PC-3 (cell line): Measurements from ENCODE around the gene FAM50B. TPM values are rescaled to one million over a fixed set of nuclear protein-coding genes. Genes with fewer than 3 reads are reported as not detected.

ENCODE experiments used
- ATAC-seq: fragments of 200-7000 bp; cut with Tn5 transposase; 2 replicates; pipeline ENCODE4 v1.9.1; 2020; ENCODE audit warnings: mild to moderate bottlenecking, moderate library complexity
- BruUV-seq: library from RNA; stranded (reverse); fragments of 400-500 nt; replicated peaks from 2 replicates; lab custom pipeline; 2021; lab: Mats Ljungman, UMichigan
- CTCF ChIA-PET: fragments of 300-600 bp; sonication (Branson Sonifier 250); formaldehyde crosslinking; loops from one replicate; lab custom pipeline; 2022; ENCODE audit warnings: antibody characterized with exemption; lab: Charles Lee
- POLR2A ChIA-PET: fragments of 300-600 bp; sonication (Branson Sonifier 250); formaldehyde crosslinking; loops from one replicate; lab custom pipeline; 2022; ENCODE audit warnings: antibody characterized with exemption; ENCODE audit not compliant: unreplicated experiment; lab: Charles Lee
- DNase-seq: peaks from one replicate; pipeline ENCODE4 v3.0.0-alpha.2; 2015
- H2AFZ ChIP-seq: fragments of 300-600 bp; sonication (generic); 2 replicates; pipeline ENCODE4 v1.6.0; 2016; ENCODE audit warnings: antibody characterized with exemption, low read length
- H3F3A ChIP-seq: fragments of 300-600 bp; sonication (generic); one replicate; pipeline ENCODE4 v1.6.0; 2017; ENCODE audit warnings: antibody characterized with exemption, low read length, control low read depth, mild to moderate bottlenecking; ENCODE audit not compliant: unreplicated experiment
- H3K27ac ChIP-seq: fragments of 300-600 bp; sonication (generic); 2 replicates; pipeline ENCODE4 v1.5.1; 2016; ENCODE audit warnings: mild to moderate bottlenecking, low read length
- H3K27me3 ChIP-seq: fragments of 300-600 bp; sonication (generic); 2 replicates; pipeline ENCODE4 v1.6.1; 2016; ENCODE audit warnings: low read length, mixed read lengths
- H3K36me3 ChIP-seq: fragments of 300-600 bp; sonication (generic); 2 replicates; pipeline ENCODE4 v1.6.1; 2016; ENCODE audit warnings: low read depth, mixed run types, low read length, mixed read lengths
- H3K4me1 ChIP-seq: fragments of 300-600 bp; sonication (generic); 2 replicates; pipeline ENCODE4 v1.5.1; 2016; ENCODE audit warnings: low read length; ENCODE audit not compliant: insufficient read depth
- H3K4me2 ChIP-seq: fragments of 300-600 bp; sonication (generic); 2 replicates; pipeline ENCODE4 v1.6.0; 2016; ENCODE audit warnings: low read length
- H3K4me3 ChIP-seq: fragments of 300-600 bp; sonication (generic); 2 replicates; pipeline ENCODE4 v1.5.1; 2016; ENCODE audit warnings: mild to moderate bottlenecking, low read length, mixed read lengths
- H3K79me2 ChIP-seq: fragments of 300-600 bp; sonication (generic); 2 replicates; pipeline ENCODE4 v1.6.1; 2017; ENCODE audit warnings: low read length, mixed read lengths
- H3K9ac ChIP-seq: fragments of 300-600 bp; sonication (generic); 2 replicates; pipeline ENCODE4 v1.6.0; 2016; ENCODE audit warnings: mild to moderate bottlenecking, low read length
- H3K9me2 ChIP-seq: fragments of 300-600 bp; sonication (generic); replicated peaks from 2 replicates; pipeline ENCODE4 v1.6.1; 2016; ENCODE audit warnings: mixed run types, low read length, mixed read lengths
- H3K9me3 ChIP-seq: fragments of 300-600 bp; sonication (generic); 2 replicates; pipeline ENCODE4 v1.6.1; 2016; ENCODE audit warnings: low read length, mixed read lengths
- H4K20me1 ChIP-seq: fragments of 300-600 bp; sonication (generic); 2 replicates; pipeline ENCODE4 v1.6.1; 2016; ENCODE audit warnings: low read length, mixed read lengths
- EZH2 ChIP-seq: fragments of 300-600 bp; sonication (generic); IDR thresholded peaks from one replicate; pipeline ENCODE4 v1.6.1; 2017; ENCODE audit warnings: antibody characterized with exemption, mild to moderate bottlenecking, low read length; ENCODE audit not compliant: unreplicated experiment
- EZH2phosphoT487 ChIP-seq: fragments of 300-600 bp; sonication (generic); IDR thresholded peaks from 2 replicates; pipeline ENCODE4 v1.6.1; 2018; ENCODE audit warnings: mild to moderate bottlenecking, antibody characterized with exemption, low read length, borderline replicate concordance
- intact Hi-C: fragments of 100-400 bp; cut with micrococcal nuclease; formaldehyde crosslinking; loops from 2 replicates; pipeline ENCODE4 v1.9.0; 2023
- total RNA-seq: library from RNA; depleted of rRNA; stranded (reverse); fragments of >200 nt; gene quantifications from 2 replicates; pipeline ENCODE4 v1.2.3, GENCODE V29; 2014
- TF ChIP-seq, protein P1 (sequence below): fragments of 300-600 bp; sonication (generic); conservative IDR thresholded peaks from 2 replicates; pipeline ENCODE4 v1.5.1; 2017; ENCODE audit warnings: antibody characterized with exemption, low read depth, mild to moderate bottlenecking, low read length

FAM50B gene
- total RNA-seq, 1 experiment from 2014 or later: 8.3 TPM

- POLR2A ChIA-PET: interaction anchor here (0.6 to 0.7 kb wide), 3 partner anchors 90 to 173 kb away, joined by 4 to 23 read pairs (median 7); no protein-coding TSS in a partner anchor
- H3K4me1 ChIP-seq: peaks cover 26% of the 10 kb centered on the region
- no peaks in the 10 kb centered on the region for H3K9me2 ChIP-seq
- H3K79me2 ChIP-seq: no peaks in the 10 kb centered on the region
- no peak for ATAC-seq
- H2AFZ ChIP-seq: peak overlapping the region; percentile 80
- H3K27ac ChIP-seq: no peak overlapping the region
- H3K27me3 ChIP-seq: no peaks in the 10 kb centered on the region
- peak overlapping the region; percentile 61 for H3K4me3 ChIP-seq
- no peaks in the 10 kb centered on the region for H3K36me3 ChIP-seq
- peak overlapping the region; percentile 72 for H3K4me2 ChIP-seq
- H4K20me1 ChIP-seq: no peaks in the 10 kb centered on the region
- intact Hi-C loops: loop anchor here (2.0 kb wide), 2 partner anchors 40 to 100 kb away; no protein-coding TSS in a partner anchor
- no peak for TF ChIP-seq EZH2
- TF ChIP-seq EZH2phosphoT487: no peak
- CTCF ChIA-PET: interaction anchor here (0.5 to 1.8 kb wide), 20 partner anchors 16 to 781 kb away, joined by 3 to 18 read pairs (median 5); no protein-coding TSS in a partner anchor
- no peaks in the 10 kb centered on the region for H3F3A ChIP-seq
- DNase-seq: no peak
- H3K9me3 ChIP-seq: no peaks in the 10 kb centered on the region
- BruUV-seq: no TSS peak
- 0 out of 2 replicates have a peak overlapping the region, but pooled peaks have one; percentile 5 for H3K9ac ChIP-seq
These were observed 793 bp upstream of the FAM50B start for GRCh38 chr6:3848380-3848779.

DNA sequence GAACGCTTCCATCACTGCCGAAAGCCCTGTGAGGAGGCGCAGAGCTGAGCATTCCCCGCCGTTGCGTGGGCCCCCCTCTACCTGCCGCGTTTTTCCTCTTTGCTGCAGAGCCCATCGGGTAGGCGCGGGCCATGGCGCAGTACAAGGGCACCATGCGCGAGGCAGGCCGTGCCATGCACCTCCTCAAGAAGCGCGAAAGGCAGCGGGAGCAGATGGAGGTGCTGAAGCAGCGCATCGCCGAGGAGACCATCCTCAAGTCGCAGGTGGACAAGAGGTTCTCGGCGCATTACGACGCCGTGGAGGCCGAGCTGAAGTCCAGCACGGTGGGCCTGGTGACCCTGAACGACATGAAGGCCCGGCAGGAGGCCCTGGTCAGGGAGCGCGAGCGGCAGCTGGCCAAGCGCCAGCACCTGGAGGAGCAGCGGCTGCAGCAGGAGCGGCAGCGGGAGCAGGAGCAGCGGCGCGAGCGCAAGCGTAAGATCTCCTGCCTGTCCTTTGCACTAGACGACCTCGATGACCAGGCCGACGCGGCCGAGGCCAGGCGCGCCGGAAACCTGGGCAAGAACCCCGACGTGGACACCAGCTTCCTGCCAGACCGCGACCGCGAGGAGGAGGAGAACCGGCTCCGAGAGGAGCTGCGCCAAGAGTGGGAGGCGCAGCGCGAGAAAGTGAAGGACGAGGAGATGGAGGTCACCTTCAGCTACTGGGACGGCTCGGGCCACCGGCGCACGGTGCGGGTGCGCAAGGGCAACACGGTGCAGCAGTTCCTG is 693 bp downstream of the FAM50B start:
- H3K27me3 ChIP-seq: no peaks in the 10 kb centered on the region
- H3K4me2 ChIP-seq: peak overlapping the region; percentile 73
- H3F3A ChIP-seq: no peaks in the 10 kb centered on the region
- no peak for DNase-seq
- no peaks in the 10 kb centered on the region for H3K9me3 ChIP-seq
- TF ChIP-seq, protein P1, sequence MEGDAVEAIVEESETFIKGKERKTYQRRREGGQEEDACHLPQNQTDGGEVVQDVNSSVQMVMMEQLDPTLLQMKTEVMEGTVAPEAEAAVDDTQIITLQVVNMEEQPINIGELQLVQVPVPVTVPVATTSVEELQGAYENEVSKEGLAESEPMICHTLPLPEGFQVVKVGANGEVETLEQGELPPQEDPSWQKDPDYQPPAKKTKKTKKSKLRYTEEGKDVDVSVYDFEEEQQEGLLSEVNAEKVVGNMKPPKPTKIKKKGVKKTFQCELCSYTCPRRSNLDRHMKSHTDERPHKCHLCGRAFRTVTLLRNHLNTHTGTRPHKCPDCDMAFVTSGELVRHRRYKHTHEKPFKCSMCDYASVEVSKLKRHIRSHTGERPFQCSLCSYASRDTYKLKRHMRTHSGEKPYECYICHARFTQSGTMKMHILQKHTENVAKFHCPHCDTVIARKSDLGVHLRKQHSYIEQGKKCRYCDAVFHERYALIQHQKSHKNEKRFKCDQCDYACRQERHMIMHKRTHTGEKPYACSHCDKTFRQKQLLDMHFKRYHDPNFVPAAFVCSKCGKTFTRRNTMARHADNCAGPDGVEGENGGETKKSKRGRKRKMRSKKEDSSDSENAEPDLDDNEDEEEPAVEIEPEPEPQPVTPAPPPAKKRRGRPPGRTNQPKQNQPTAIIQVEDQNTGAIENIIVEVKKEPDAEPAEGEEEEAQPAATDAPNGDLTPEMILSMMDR: no peak
- TF ChIP-seq EZH2 (no peak), EZH2phosphoT487 (no peak)
- no peaks in the 10 kb centered on the region for H3K36me3 ChIP-seq
- TSS peak; percentile 83 for BruUV-seq
- H3K9ac ChIP-seq: peak overlapping the region; percentile 59
- H3K4me1 ChIP-seq: peaks cover 14% of the 10 kb centered on the region
- intact Hi-C loops: loop anchor here (1.0 to 2.0 kb wide), 4 partner anchors 41 to 128 kb away; no protein-coding TSS in a partner anchor
- CTCF ChIA-PET: interaction anchor here (1.0 to 1.8 kb wide), 7 partner anchors 18 to 128 kb away, joined by 3 to 18 read pairs (median 6); no protein-coding TSS in a partner anchor
- peak overlapping the region; percentile 71 for H2AFZ ChIP-seq
- no peaks in the 10 kb centered on the region for H3K9me2 ChIP-seq
- ATAC-seq: no peak
- POLR2A ChIA-PET: no interaction called here
- H3K4me3 ChIP-seq: peak overlapping the region; percentile 61
- H3K27ac ChIP-seq: no peak overlapping the region
- H4K20me1 ChIP-seq: no peaks in the 10 kb centered on the region
- no peaks in the 10 kb centered on the region for H3K79me2 ChIP-seq

- H3K9me3 ChIP-seq: no peaks in the 10 kb centered on the region
- ATAC-seq (no peak), DNase-seq (no peak)
- H2AFZ ChIP-seq: no peak overlapping the region
- H3K9me2 ChIP-seq: no peaks in the 10 kb centered on the region
- H3F3A ChIP-seq: no peaks in the 10 kb centered on the region
- H3K9ac ChIP-seq: no peak overlapping the region
- no TSS peak for BruUV-seq
- no peaks in the 10 kb centered on the region for H3K79me2 ChIP-seq
- no peaks in the 10 kb centered on the region for H3K27me3 ChIP-seq
- TF ChIP-seq EZH2phosphoT487 (no peak), EZH2 (no peak)
- TF ChIP-seq, protein P1: no peak
- no peaks in the 10 kb centered on the region for H4K20me1 ChIP-seq
- H3K27ac ChIP-seq: no peak overlapping the region
- no peak overlapping the region for H3K4me2 ChIP-seq
- intact Hi-C loops: no loop called here
- no peak overlapping the region for H3K4me3 ChIP-seq
- no peaks in the 10 kb centered on the region for H3K36me3 ChIP-seq
- ChIA-PET POLR2A (no interaction called here), CTCF (interaction anchor here (1.0 to 1.8 kb wide), 2 partner anchors 82 kb away, joined by 3 to 18 read pairs; no protein-coding TSS in a partner anchor)
- peaks cover 9% of the 10 kb centered on the region; the same call in 1 of the 2 replicates for H3K4me1 ChIP-seq
These were observed 1.5 kb downstream of the FAM50B start for GRCh38 chr6:3850451-3851203.
